K562 (cell line): ENCODE results near the gene MAML3. TPM values are rescaled to one million over a fixed set of nuclear protein-coding genes. Genes with fewer than 3 reads are reported as not detected.

Experiments
- ATAC-seq: fragments of 200-7000 bp; cut with Tn5 transposase; 3 replicates; pipeline ENCODE4 v1.9.1; 2020; ENCODE audit warnings: moderate library complexity
- BruUV-seq: library from RNA; stranded (reverse); fragments of 400-500 nt; replicated peaks from 2 replicates; lab custom pipeline; 2021; lab: Mats Ljungman, UMichigan
- CTCF ChIA-PET: fragments of 300-600 bp; formaldehyde crosslinking; extraction: SDS; loops from one replicate; lab custom pipeline; 2021; ENCODE audit warnings: low intra/inter-chr PET ratio; lab: Yijun Ruan, JAX
- POLR2A ChIA-PET: fragments of 300-600, 350-650 bp; sonication (Branson Sonifier 250); formaldehyde crosslinking; extraction: SDS; loops from one replicate; lab custom pipeline; 2021; ENCODE audit warnings: antibody characterized with exemption, inconsistent platforms; lab: Yijun Ruan, JAX
- DNase-seq, 4 experiments: peaks; one replicate each; pipeline versions ENCODE4 v3.0.0 to v3.0.0-alpha.2; 2011 to 2018; ENCODE audit warnings: low spot score in 3 of 4, mixed read lengths in 3 of 4; ENCODE audit errors: extremely low read depth in 1 of 4
- FAIRE-seq: peaks from 2 replicates; lab custom pipeline; 2011; peaks lifted over from hg19 to GRCh38; lab: Jason Lieb, UNC
- H2AFZ ChIP-seq: 2 replicates; pipeline ENCODE4 v1.6.0; 2011; ENCODE audit warnings: low read depth, low read length, control low read depth, inconsistent platforms
- H3K27ac ChIP-seq: fragments of 200-600 bp; 3 replicates; pipeline ENCODE4 v1.8.0; 2011; ENCODE audit warnings: low read depth, mild to moderate bottlenecking, control low read depth, inconsistent platforms, low read length, moderate library complexity, mixed read lengths; ENCODE audit errors: extremely low read depth
- H3K27me3 ChIP-seq, 2 experiments: fragments of 300-600 bp in 1 of 2; 2 replicates in 1 of 2; 3 replicates in 1 of 2; pipeline versions ENCODE4 v1.6.0 to v1.8.0; 2011; ENCODE audit warnings: inconsistent platforms in 2 of 2, low read length in 2 of 2, mild to moderate bottlenecking in 1 of 2, mixed read lengths in 1 of 2, moderate library complexity in 1 of 2; ENCODE audit not compliant: control insufficient read depth in 2 of 2, insufficient read depth in 2 of 2
- H3K36me3 ChIP-seq: fragments of 300-600 bp; 3 replicates; pipeline ENCODE4 v1.8.0; 2011; ENCODE audit warnings: mild to moderate bottlenecking, low read length, inconsistent platforms; ENCODE audit not compliant: control insufficient read depth, insufficient read depth
- H3K4me1 ChIP-seq, 2 experiments: fragments of 200-600 bp in 1 of 2; replicated peaks in 1 of 2; 2 replicates in 1 of 2; 3 replicates in 1 of 2; pipeline versions ENCODE4 v1.5.1 to v1.8.0; 2011; ENCODE audit warnings: inconsistent platforms in 2 of 2, low read length in 2 of 2, mild to moderate bottlenecking in 1 of 2, mixed read lengths in 1 of 2, moderate library complexity in 1 of 2; ENCODE audit not compliant: control insufficient read depth in 2 of 2, insufficient read depth in 2 of 2
- H3K4me2 ChIP-seq: 2 replicates; pipeline ENCODE4 v1.6.1; 2011; ENCODE audit warnings: low read length, control low read depth, inconsistent platforms, mixed read lengths; ENCODE audit not compliant: insufficient read depth
- H3K4me3 ChIP-seq: fragments of 200-600 bp; sonication (generic), shearing (Covaris generic); 2 replicates; pipeline ENCODE4 v1.5.1; 2016; ENCODE audit warnings: control low read depth, inconsistent platforms
- H3K79me2 ChIP-seq: fragments of 200-600 bp; 3 replicates; pipeline ENCODE4 v1.8.0; 2011; ENCODE audit warnings: low read length, inconsistent platforms; ENCODE audit not compliant: control insufficient read depth, insufficient read depth
- H3K9ac ChIP-seq, 2 experiments: 2 replicates each; pipeline versions ENCODE4 v1.6.0 to v1.6.1; 2011; ENCODE audit warnings: low read depth in 2 of 2, low read length in 2 of 2, control low read depth in 1 of 2, inconsistent platforms in 1 of 2, mild to moderate bottlenecking in 1 of 2, mixed read lengths in 1 of 2; ENCODE audit not compliant: insufficient read depth in 1 of 2
- H3K9me1 ChIP-seq: one replicate; pipeline ENCODE4 v1.6.0; 2011; ENCODE audit warnings: inconsistent platforms, mild to moderate bottlenecking, low read length, moderate library complexity; ENCODE audit not compliant: control insufficient read depth, insufficient read depth
- H3K9me3 ChIP-seq: replicated peaks from 2 replicates; pipeline ENCODE4 v1.5.1; 2011; ENCODE audit warnings: low read depth, low read length, inconsistent platforms; ENCODE audit not compliant: control insufficient read depth, insufficient read depth
- H4K20me1 ChIP-seq: replicated peaks from 2 replicates; pipeline ENCODE4 v1.6.1; 2011; ENCODE audit warnings: low read length, inconsistent platforms, mixed read lengths; ENCODE audit not compliant: control insufficient read depth, insufficient read depth
- ARID1B ChIP-seq: fragments of 450-650 bp; IDR thresholded peaks from 2 replicates; pipeline ENCODE4 v1.6.1; 2016; ENCODE audit warnings: antibody characterized with exemption, mild to moderate bottlenecking, inconsistent platforms
- CBFA2T3 ChIP-seq: fragments of 450-650 bp; IDR thresholded peaks from 2 replicates; pipeline ENCODE4 v1.6.1; 2017
- EP300 ChIP-seq: IDR thresholded peaks from 2 replicates; pipeline ENCODE4 v1.6.1; 2012; ENCODE audit warnings: low read length, improper control_type of control experiment
- FOXA3 ChIP-seq, 2 experiments: fragments of 450-650 bp in 1 of 2; sonication (generic) in 1 of 2; formaldehyde crosslinking; IDR thresholded peaks in 1 of 2; conservative IDR thresholded peaks in 1 of 2; 2 replicates each; pipeline versions ENCODE4 v1.4.0 to v1.8.0; 2020 to 2022; ENCODE audit warnings: mild to moderate bottlenecking in 2 of 2, missing genetic modification reagents in 1 of 2
- FOXK2 ChIP-seq, 2 experiments: fragments of 450-650 bp; IDR thresholded peaks in 1 of 2; conservative IDR thresholded peaks in 1 of 2; 2 replicates each; pipeline ENCODE4 v1.6.1; 2016; ENCODE audit warnings: low read depth in 2 of 2, mild to moderate bottlenecking in 1 of 2
- HOXB6 ChIP-seq: fragments of 250-450 bp; sonication (Bioruptor Pico); IDR thresholded peaks from 2 replicates; pipeline ENCODE4 v1.5.1; 2022; ENCODE audit warnings: mild to moderate bottlenecking, borderline replicate concordance
- KLF16 ChIP-seq: IDR thresholded peaks from 2 replicates; pipeline ENCODE4 v1.6.1; 2016; ENCODE audit warnings: antibody characterized with exemption
- MTA2 ChIP-seq: fragments of 450-650 bp; IDR thresholded peaks from 2 replicates; pipeline ENCODE4 v1.6.1; 2016; ENCODE audit warnings: low read depth
- NCOR1 ChIP-seq: fragments of 450-650 bp; IDR thresholded peaks from 2 replicates; pipeline ENCODE4 v1.6.1; 2016; ENCODE audit warnings: mild to moderate bottlenecking, moderate library complexity
- NFIC ChIP-seq: fragments of 450-650 bp; IDR thresholded peaks from 2 replicates; pipeline ENCODE4 v1.6.1; 2017; ENCODE audit warnings: mild to moderate bottlenecking, inconsistent platforms
- RREB1 ChIP-seq: fragments of 250-450 bp; sonication (Bioruptor Pico); IDR thresholded peaks from 2 replicates; pipeline ENCODE4 v1.4.0; 2020
- SMAD4 ChIP-seq: fragments of 250-450 bp; sonication (Bioruptor Pico); conservative IDR thresholded peaks from 2 replicates; pipeline ENCODE4 v1.8.0; 2021; ENCODE audit warnings: inconsistent platforms, mild to moderate bottlenecking, moderate library complexity
- SOX6 ChIP-seq: fragments of 450-650 bp; IDR thresholded peaks from 2 replicates; pipeline ENCODE4 v1.6.1; 2014; ENCODE audit warnings: mild to moderate bottlenecking
- TCF3 ChIP-seq: sonication (generic); formaldehyde crosslinking; IDR thresholded peaks from 2 replicates; pipeline ENCODE4 v1.4.0; 2020; ENCODE audit warnings: mild to moderate bottlenecking, missing genetic modification reagents
- TEAD4 ChIP-seq, 2 experiments: sonication (generic) in 1 of 2; formaldehyde crosslinking in 1 of 2; IDR thresholded peaks; 2 replicates each; pipeline versions ENCODE4 v1.6.1 to v1.8.0; 2012 to 2022; ENCODE audit warnings: borderline replicate concordance in 1 of 2, inconsistent platforms in 1 of 2, low read length in 1 of 2, mild to moderate bottlenecking in 1 of 2, missing genetic modification reagents in 1 of 2
- TRIM24 ChIP-seq, 2 experiments: fragments of 450-650 bp; IDR thresholded peaks; 2 replicates each; pipeline ENCODE4 v1.6.1; 2016
- ZNF212 ChIP-seq: fragments of 450-650 bp; formaldehyde crosslinking; IDR thresholded peaks from 2 replicates; pipeline ENCODE4 v1.4.0; 2020; ENCODE audit warnings: mild to moderate bottlenecking
- ZNF655 ChIP-seq: fragments of 250-450 bp; sonication (Bioruptor Pico); IDR thresholded peaks from 2 replicates; pipeline ENCODE4 v1.5.0; 2021
- WGBS: fragments of 100-300 bp; shearing (Covaris generic); methylation state at CpG from one replicate; pipeline ENCODE4 v1.1.6; 2016; ENCODE audit warnings: low coverage, mixed read lengths; ENCODE audit not compliant: insufficient coverage; ENCODE audit errors: missing lambda C conversion rate; 5-methylcytosine and 5-hydroxymethylcytosine counted together
- in situ Hi-C: fragments of 300-500 bp; cut with MboI; formaldehyde crosslinking; loops from 4 replicates; pipeline ENCODE4 v1.15.0; 2018; ENCODE audit warnings: inconsistent platforms, mixed read lengths
- intact Hi-C: fragments of 100-400 bp; cut with micrococcal nuclease; formaldehyde crosslinking; loops from 2 replicates; pipeline ENCODE4 v1.14.2; 2022
- polyA plus RNA-seq, 8 experiments: library from polyadenylated mRNA; depleted of rRNA in 4 of 8; stranded (reverse) in 5 of 8; unstranded in 3 of 8; fragments of >200 nt; fragmentation: Nextera tagmentation in 2 of 8; fragmentation: Illumina TruSeq in 1 of 8; extraction: Ambion mirVana in 2 of 8; extraction: Trizol in 1 of 8; gene quantifications; 2 replicates each; pipeline versions ENCODE4 v1.2.1 to v1.2.3, GENCODE V29; 2011 to 2014; ENCODE audit warnings: inconsistent platforms in 1 of 8, missing spikeins in 1 of 8
- total RNA-seq, 7 experiments: library from RNA; depleted of rRNA in 6 of 7; stranded (reverse); fragments of >200 nt in 6 of 7; fragmentation: Illumina TruSeq in 2 of 7; extraction: Trizol in 2 of 7; gene quantifications; 2 replicates each; pipeline versions ENCODE4 v1.2.1 to v1.2.3, GENCODE V29; 2011 to 2021; ENCODE audit warnings: low replicate concordance in 1 of 7

MAML3 gene
- total and polyA plus RNA-seq, 9 of the 15 experiments (the other 6 are each of a cell fraction or from before 2014, with no cell fraction given), result 0.01 to 0.55 (median 0.25) TPM

GRCh38 chr4:139686130-139686529 lies 467.9 kb downstream of the MAML3 start:
- no TSS peak for BruUV-seq
- peak; percentile 65 for ATAC-seq
- ChIA-PET CTCF (no interaction called here), POLR2A (interaction anchor here (1.8 kb wide), 1 partner anchor 20 kb away, joined by 4 read pairs; the partner anchor contains the start of gene MGST2)
- no peaks in the 10 kb centered on the region for H3K9me1 ChIP-seq
- FAIRE-seq, result peak; percentile 70
- H3K4me2 ChIP-seq, result no peak overlapping the region
- H3K79me2 ChIP-seq, result peaks cover 12% of the 10 kb centered on the region
- intact Hi-C loops (no loop called here), in situ Hi-C loops (no loop called here)
- peak overlapping the region; percentile 31; the same call in 2 of the 3 replicates for H3K27ac ChIP-seq
- H4K20me1 ChIP-seq, result no peaks in the 10 kb centered on the region
- peaks cover 24% of the 10 kb centered on the region; the same call in 2 of the 3 replicates for H3K36me3 ChIP-seq
- peak in 1 of 4 experiments; percentile 65 for DNase-seq
- H2AFZ ChIP-seq, result no peak overlapping the region
- whole genome bisulfite sequencing, result 0% methylated on average over 1 of the region's 1 CpG
- peaks cover 14% of the 10 kb centered on the region for H3K9me3 ChIP-seq
- H3K9ac ChIP-seq, result no peak overlapping the region
- H3K27me3 ChIP-seq, result no peaks in the 10 kb centered on the region
- peaks cover 4 to 43% of the 10 kb centered on the region in 2 experiments; a peak in 4 of 5 replicates for H3K4me1 ChIP-seq
- no peak overlapping the region for H3K4me3 ChIP-seq
- TF ChIP-seq NFIC, result peak; percentile 39; the same call in 1 of the 2 replicates
- peak; percentile 43; the same call in 1 of the 2 replicates for TF ChIP-seq EP300
- peak; percentile 75 for TF ChIP-seq TEAD4 (IDR thresholded peaks at IDR 0.05; ENCODE audit: low read length)
- no peak for TF ChIP-seq TEAD4 (CRISPR knock-in tag; IDR thresholded peaks at IDR 0.05; ENCODE audit: borderline replicate concordance)
- no peak for TF ChIP-seq HOXB6
- no peak for TF ChIP-seq RREB1 (CRISPR knock-in tag)
- TF ChIP-seq FOXK2 (conservative IDR thresholded peaks at IDR 0.05 in 1 of 2, IDR thresholded peaks at IDR 0.05 in 1 of 2; ENCODE audit: low read depth in 2 of 2), result 0 out of 4 replicates have a peak, but pooled peaks of 1 of the 2 experiments have one; percentile 19
- TF ChIP-seq SOX6, result 0 out of 2 replicates have a peak, but pooled peaks have one; percentile 49
- peak; percentile 87 for TF ChIP-seq CBFA2T3
- TF ChIP-seq TRIM24 (IDR thresholded peaks at IDR 0.05), result peak; percentile 52 to 72; a peak in 2 of 4 replicates
- TF ChIP-seq NCOR1, result peak; percentile 69
- no peak for TF ChIP-seq ZNF212
- TF ChIP-seq TCF3 (CRISPR knock-in tag), result peak; percentile 74
- TF ChIP-seq SMAD4 (CRISPR knock-in tag), result peak; percentile 37; the same call in 1 of the 2 replicates
- TF ChIP-seq MTA2, result peak; percentile 58
- TF ChIP-seq KLF16, result no peak
- TF ChIP-seq ARID1B, result peak; percentile 84
- TF ChIP-seq FOXA3 (CRISPR knock-in tag; conservative IDR thresholded peaks at IDR 0.05 in 1 of 2, IDR thresholded peaks at IDR 0.05 in 1 of 2), result 0 out of 4 replicates have a peak, but pooled peaks of 1 of the 2 experiments have one; percentile 36
- TF ChIP-seq ZNF655, result no peak
